GM23338 (cell line): ENCODE results near the gene IL6R. TPM values are rescaled to one million over a fixed set of nuclear protein-coding genes. Genes with fewer than 3 reads are reported as not detected.

Source experiments
- ATAC-seq: fragments of 200-7000 bp; cut with Tn5 transposase; 3 replicates; pipeline ENCODE4 v1.9.1; 2020
- DNase-seq: peaks from one replicate; pipeline ENCODE4 v3.0.0-alpha.2; 2015; ENCODE audit warnings: low spot score
- H2AFZ ChIP-seq: fragments of 200-600 bp; sonication (generic); 2 replicates; pipeline ENCODE4 v1.8.0; 2016; ENCODE audit warnings: antibody characterized with exemption, mild to moderate bottlenecking, moderate library complexity
- H3F3A ChIP-seq: fragments of 200-600 bp; sonication (generic); replicated peaks from 2 replicates; pipeline ENCODE4 v1.8.0; 2017; ENCODE audit warnings: antibody characterized with exemption, mixed run types, low read depth
- H3K27ac ChIP-seq: fragments of 200-600 bp; sonication (generic); 2 replicates; pipeline ENCODE4 v1.6.1; 2016; ENCODE audit warnings: low read depth
- H3K27me3 ChIP-seq: fragments of 200-600 bp; sonication (generic); 2 replicates; pipeline ENCODE4 v1.8.0; 2016; ENCODE audit warnings: mild to moderate bottlenecking, mixed run types, moderate library complexity; ENCODE audit not compliant: insufficient read depth
- H3K36me3 ChIP-seq: fragments of 200-600 bp; sonication (generic); 2 replicates; pipeline ENCODE4 v1.8.0; 2016; ENCODE audit warnings: mild to moderate bottlenecking; ENCODE audit not compliant: insufficient read depth
- H3K4me1 ChIP-seq: fragments of 200-600 bp; sonication (generic); 2 replicates; pipeline ENCODE4 v1.8.0; 2016; ENCODE audit warnings: mild to moderate bottlenecking, moderate library complexity; ENCODE audit not compliant: insufficient read depth
- H3K4me2 ChIP-seq: fragments of 200-600 bp; sonication (generic); 2 replicates; pipeline ENCODE4 v1.7.1; 2017; ENCODE audit warnings: mixed run types
- H3K4me3 ChIP-seq: fragments of 200-600 bp; sonication (generic); 2 replicates; pipeline ENCODE4 v1.6.1; 2016; ENCODE audit warnings: mixed run types
- H3K79me2 ChIP-seq: fragments of 200-600 bp; sonication (generic); replicated peaks from 2 replicates; pipeline ENCODE4 v1.8.0; 2017; ENCODE audit warnings: mild to moderate bottlenecking; ENCODE audit not compliant: insufficient read depth
- H3K9me2 ChIP-seq: fragments of 200-600 bp; sonication (generic); 2 replicates; pipeline ENCODE4 v1.8.0; 2017; ENCODE audit not compliant: insufficient read depth
- H4K20me1 ChIP-seq: fragments of 200-600 bp; sonication (generic); replicated peaks from 2 replicates; pipeline ENCODE4 v1.8.0; 2017; ENCODE audit warnings: mild to moderate bottlenecking; ENCODE audit not compliant: insufficient read depth
- H3K27ac Mint-ChIP-seq: 2 replicates; pipeline ENCODE4 v1.8.0; 2020; ENCODE audit warnings: inconsistent platforms, mild to moderate bottlenecking, moderate library complexity, mixed read lengths
- H3K27me3 Mint-ChIP-seq: 3 replicates; pipeline ENCODE4 v1.8.0; 2022; ENCODE audit warnings: low read depth, mild to moderate bottlenecking, moderate library complexity, mixed read lengths, inconsistent platforms; ENCODE audit not compliant: insufficient read depth, poor library complexity
- H3K36me3 Mint-ChIP-seq: 3 replicates; pipeline ENCODE4 v1.8.0; 2021; ENCODE audit warnings: low read depth, mild to moderate bottlenecking, inconsistent platforms, moderate library complexity, mixed read lengths
- H3K4me1 Mint-ChIP-seq: 3 replicates; pipeline ENCODE4 v1.8.0; 2020; ENCODE audit warnings: mild to moderate bottlenecking, inconsistent platforms, mixed read lengths
- H3K4me3 Mint-ChIP-seq: 3 replicates; pipeline ENCODE4 v1.8.0; 2021; ENCODE audit warnings: moderate library complexity, mild to moderate bottlenecking, inconsistent platforms, mixed read lengths
- H3K9me3 Mint-ChIP-seq: 3 replicates; pipeline ENCODE4 v1.8.0; 2020; ENCODE audit warnings: moderate library complexity, mild to moderate bottlenecking, inconsistent platforms, mixed read lengths
- CREB1 ChIP-seq: fragments of 250-450 bp; sonication (Bioruptor Pico); IDR thresholded peaks from 2 replicates; pipeline ENCODE4 v1.5.0; 2020; ENCODE audit warnings: low read depth, mild to moderate bottlenecking, moderate library complexity
- CTCF ChIP-seq, 2 experiments: fragments of 200-600 bp in 1 of 2; sonication (generic) in 1 of 2; conservative IDR thresholded peaks; 2 replicates each; pipeline versions ENCODE4 v1.5.1 to v1.6.1; 2016 to 2017; ENCODE audit warnings: antibody characterized with exemption in 2 of 2, low read depth in 2 of 2, mild to moderate bottlenecking in 2 of 2, moderate library complexity in 1 of 2
- ETS1 ChIP-seq: IDR thresholded peaks from 2 replicates; pipeline ENCODE4 v1.6.1; 2016; ENCODE audit warnings: antibody characterized with exemption
- EZH2 ChIP-seq: fragments of 200-600 bp; sonication (generic); IDR thresholded peaks from one replicate; pipeline ENCODE4 v1.8.0; 2017; ENCODE audit warnings: antibody characterized with exemption, mild to moderate bottlenecking, low read depth; ENCODE audit not compliant: unreplicated experiment
- EZH2phosphoT487 ChIP-seq: fragments of 200-600 bp; sonication (generic); IDR thresholded peaks from one replicate; pipeline ENCODE4 v1.8.1; 2018; ENCODE audit warnings: antibody characterized with exemption; ENCODE audit not compliant: unreplicated experiment
- JUNB ChIP-seq: IDR thresholded peaks from one replicate; pipeline ENCODE4 v1.6.1; 2016; ENCODE audit warnings: antibody characterized with exemption; ENCODE audit not compliant: unreplicated experiment
- NANOG ChIP-seq: IDR thresholded peaks from 2 replicates; pipeline ENCODE4 v1.6.1; 2016; ENCODE audit warnings: antibody characterized with exemption, borderline replicate concordance
- POLR2AphosphoS5 ChIP-seq: IDR thresholded peaks from 2 replicates; pipeline ENCODE4 v1.6.1; 2016; ENCODE audit warnings: antibody characterized with exemption, low read depth
- REST ChIP-seq: IDR thresholded peaks from one replicate; pipeline ENCODE4 v1.6.1; 2018; ENCODE audit warnings: antibody characterized with exemption; ENCODE audit not compliant: unreplicated experiment
- STAT1 ChIP-seq: IDR thresholded peaks from one replicate; pipeline ENCODE4 v1.6.1; 2016; ENCODE audit warnings: antibody characterized with exemption; ENCODE audit not compliant: unreplicated experiment
- ZNF114 ChIP-seq: fragments of 250-450 bp; sonication (Bioruptor Pico); IDR thresholded peaks from 2 replicates; pipeline ENCODE4 v1.5.0; 2020; ENCODE audit warnings: mild to moderate bottlenecking, moderate library complexity
- ZNF331 ChIP-seq: fragments of 250-450 bp; sonication (Bioruptor Pico); IDR thresholded peaks from 2 replicates; pipeline ENCODE4 v1.5.0; 2020; ENCODE audit warnings: low read depth, mild to moderate bottlenecking, moderate library complexity
- ZNF462 ChIP-seq: fragments of 250-450 bp; sonication (Bioruptor Pico); IDR thresholded peaks from 2 replicates; pipeline ENCODE4 v1.5.0; 2020; ENCODE audit warnings: mild to moderate bottlenecking, moderate library complexity
- polyA plus RNA-seq: library from polyadenylated mRNA; unstranded; fragments of >200 nt; fragmentation: Nextera tagmentation; extraction: Ambion mirVana; gene quantifications from 2 replicates; pipeline ENCODE4 v1.2.1, GENCODE V29; 2016
- total RNA-seq: library from RNA; depleted of rRNA; stranded (reverse); fragments of >200 nt; shearing (Covaris generic); gene quantifications from 2 replicates; pipeline ENCODE4 v1.2.3, GENCODE V29; 2014

Gene IL6R
- total and polyA plus RNA-seq, 2 experiments from 2014 or later = 1.0 to 13.8 TPM

- ATAC-seq = peak; percentile 70
Observed at GRCh38 chr1:154430903-154431302, 25.8 kb downstream of the IL6R start.

More at GRCh38 chr1:154430903-154431302, 25.8 kb downstream of the IL6R start:
- Histone ChIP-seq H3K27ac (no peak overlapping the region), H2AFZ (peak overlapping the region; percentile 87), H3K9me2 (no peaks in the 10 kb centered on the region), H3K4me3 (0 out of 2 replicates have a peak overlapping the region, but pooled peaks have one; percentile 20), H3K36me3 (no peaks in the 10 kb centered on the region), H3K79me2 (no peaks in the 10 kb centered on the region), H3K4me1 (peaks cover 24% of the 10 kb centered on the region), H3K27me3 (no peaks in the 10 kb centered on the region), H4K20me1 (no peaks in the 10 kb centered on the region), H3K4me2 (peak overlapping the region; percentile 64), H3F3A (no peaks in the 10 kb centered on the region)
- Mint-ChIP-seq H3K4me1 (peaks cover 26% of the 10 kb centered on the region), H3K36me3 (no peaks in the 10 kb centered on the region), H3K27ac (no peak overlapping the region), H3K4me3 (peak overlapping the region; percentile 17; the same call in 1 of the 3 replicates), H3K9me3 (no peaks in the 10 kb centered on the region), H3K27me3 (peaks cover 7% of the 10 kb centered on the region)
- TF ChIP-seq ZNF331 (CRISPR knock-in tag) (no peak), CTCF (conservative IDR thresholded peaks at IDR 0.05; ENCODE audit: low read depth in 2 of 2) (no peak), ETS1 (no peak), EZH2phosphoT487 (no peak), JUNB (no peak), POLR2AphosphoS5 (no peak), ZNF462 (CRISPR knock-in tag) (no peak), CREB1 (CRISPR knock-in tag) (no peak), REST (no peak), EZH2 (no peak), STAT1 (no peak), ZNF114 (CRISPR knock-in tag) (no peak), NANOG (no peak)
- peak; percentile 63 for DNase-seq
